EH (cell line): ENCODE measurements around the gene PXK.
"Not testable (repeated sequence)": the region's sequence is repeated elsewhere in the genome, so short reads cannot be mapped to it uniquely, and the experiment has no call there.

Source experiments
- DNase-seq: peaks from one replicate; pipeline ENCODE4 v3.0.0-alpha.2; 2015; ENCODE audit warnings: low read depth

PXK gene

GRCh38 chr3:58332575-58333188 lies at the start of gene PXK:
Gene PXK, plus strand, starts transcription at chr3:58332892. Its CDS starts 97 bp downstream, at chr3:58332989.
- DNase-seq: peak; percentile 80

GRCh38 chr3:58285334-58285733 lies 47.4 kb upstream of the PXK start:
- DNase-seq: no peak

DNA sequence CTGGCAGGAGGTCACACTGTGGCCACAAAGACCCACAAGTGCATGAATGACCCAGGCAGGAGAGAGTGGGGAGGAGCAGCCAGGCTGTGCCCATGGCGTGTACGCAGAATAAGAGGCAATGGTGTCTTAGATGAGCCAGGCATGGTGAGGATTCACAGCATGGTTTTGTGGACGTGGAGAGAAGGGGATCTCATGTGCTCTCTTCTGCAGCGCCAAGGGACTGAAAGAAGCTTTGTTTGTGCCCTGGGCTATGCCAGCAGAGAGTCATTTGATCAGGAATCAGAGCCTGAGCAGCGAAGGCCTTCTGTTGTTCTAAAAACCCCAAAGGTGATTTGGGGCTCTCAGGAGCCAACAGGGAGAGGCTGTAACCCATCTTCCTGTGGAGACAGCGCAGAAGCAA lies 45.3 kb upstream of the PXK start:
- DNase-seq: no peak

DNA sequence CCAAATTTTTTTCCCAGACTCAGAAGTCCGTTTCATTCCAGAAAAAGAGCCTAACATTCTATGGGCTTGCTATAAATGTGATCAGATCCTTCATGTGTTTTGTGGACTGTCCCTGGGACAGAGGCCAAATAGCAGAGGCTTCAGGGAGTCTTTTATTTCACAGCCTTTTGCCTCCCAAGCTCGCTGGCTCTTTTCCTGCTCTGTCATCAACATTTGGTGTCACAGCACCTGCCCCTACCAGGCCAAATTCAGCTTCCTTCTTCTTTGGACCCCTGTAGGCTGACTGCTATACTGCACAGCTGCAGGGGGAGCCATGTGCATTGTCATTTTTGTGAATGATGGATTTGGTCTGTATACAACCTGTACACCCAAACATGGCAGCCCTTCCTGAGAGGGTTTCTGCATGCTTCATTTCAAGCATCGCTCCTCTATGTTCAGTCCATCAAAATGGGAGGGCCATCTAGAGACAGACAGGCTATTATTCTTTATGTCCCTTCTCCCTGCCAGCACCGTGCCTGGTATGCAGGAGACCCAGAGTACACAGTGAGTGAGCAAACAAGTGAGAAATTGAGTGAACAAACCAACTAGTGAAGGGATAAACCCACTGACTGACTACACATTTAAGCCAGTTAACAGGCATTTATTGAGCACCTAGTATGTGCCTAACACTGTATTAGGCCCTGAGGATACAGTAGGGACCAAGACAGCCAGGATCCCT lies 44.5 kb upstream of the PXK start:
- no peak for DNase-seq

DNA sequence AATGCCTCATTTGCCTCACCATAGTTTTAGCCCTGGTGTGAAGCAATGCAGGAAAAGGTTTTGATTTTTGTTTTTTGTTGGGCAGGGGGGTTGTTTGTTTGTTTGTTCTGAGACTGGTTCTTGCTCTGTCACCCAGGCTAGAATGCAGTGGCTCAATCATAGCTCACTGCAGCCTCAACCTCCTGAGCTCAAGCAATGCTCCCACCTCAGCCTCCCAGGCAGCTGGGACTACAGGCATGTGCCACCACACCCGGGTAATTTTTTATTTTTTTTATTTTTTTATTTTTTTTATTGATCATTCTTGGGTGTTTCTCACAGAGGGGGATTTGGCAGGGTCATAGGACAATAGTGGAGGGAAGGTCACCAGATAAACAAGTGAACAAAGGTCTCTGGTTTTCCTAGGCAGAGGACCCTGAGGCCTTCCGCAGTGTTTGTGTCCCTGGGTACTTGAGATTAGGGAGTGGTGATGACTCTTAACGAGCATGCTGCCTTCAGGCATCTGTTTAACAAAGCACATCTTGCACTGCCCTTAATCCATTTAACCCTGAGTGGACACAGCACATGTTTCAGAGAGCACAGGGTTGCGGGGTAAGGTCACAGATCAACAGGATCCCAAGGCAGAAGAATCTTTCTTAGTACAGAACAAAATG lies 43.6 kb upstream of the PXK start:
- not testable (repeated sequence) for DNase-seq

GRCh38 chr3:58290446-58290845 lies 42.2 kb upstream of the PXK start:
- not testable (repeated sequence) for DNase-seq

GRCh38 chr3:58291671-58292338 lies 40.9 kb upstream of the PXK start:
- DNase-seq: no peak

DNA sequence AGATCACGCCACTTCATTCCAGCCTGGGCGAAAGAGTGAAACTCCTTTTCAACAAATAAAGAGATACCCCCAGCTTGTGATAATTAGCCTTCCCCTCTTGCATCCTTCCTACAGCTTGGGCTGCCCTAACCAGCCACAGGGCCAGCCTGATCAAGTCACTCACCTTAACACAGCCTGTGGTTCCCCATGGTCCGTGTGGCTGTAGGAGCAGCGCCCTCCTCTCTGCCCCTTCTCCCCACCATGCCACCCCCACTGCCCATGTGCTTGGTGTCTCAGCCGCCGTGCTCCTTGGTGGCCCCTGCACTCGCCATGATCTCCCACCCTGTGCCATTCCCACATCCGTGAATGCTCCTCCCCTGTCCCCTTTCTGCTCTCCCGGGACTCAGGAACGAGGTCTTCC lies 39.8 kb upstream of the PXK start:
- DNase-seq: no peak

DNA sequence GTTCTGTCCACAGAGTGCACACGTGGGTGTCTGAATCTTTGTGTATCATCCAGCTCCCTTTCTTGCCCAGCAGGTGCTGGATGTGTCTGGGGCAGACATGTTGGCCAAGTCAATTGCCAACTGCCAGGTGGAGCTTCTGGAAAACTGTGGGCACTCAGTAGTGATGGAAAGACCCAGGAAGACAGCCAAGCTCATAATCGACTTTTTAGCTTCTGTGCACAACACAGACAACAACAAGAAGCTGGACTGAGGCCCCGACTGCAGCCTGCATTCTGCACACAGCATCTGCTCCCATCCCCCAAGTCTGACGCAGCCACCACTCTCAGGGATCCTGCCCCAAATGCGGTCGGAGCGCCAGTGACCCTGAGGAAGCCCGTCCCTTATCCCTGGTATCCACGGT lies 39.2 kb upstream of the PXK start:
- no peak for DNase-seq

DNA sequence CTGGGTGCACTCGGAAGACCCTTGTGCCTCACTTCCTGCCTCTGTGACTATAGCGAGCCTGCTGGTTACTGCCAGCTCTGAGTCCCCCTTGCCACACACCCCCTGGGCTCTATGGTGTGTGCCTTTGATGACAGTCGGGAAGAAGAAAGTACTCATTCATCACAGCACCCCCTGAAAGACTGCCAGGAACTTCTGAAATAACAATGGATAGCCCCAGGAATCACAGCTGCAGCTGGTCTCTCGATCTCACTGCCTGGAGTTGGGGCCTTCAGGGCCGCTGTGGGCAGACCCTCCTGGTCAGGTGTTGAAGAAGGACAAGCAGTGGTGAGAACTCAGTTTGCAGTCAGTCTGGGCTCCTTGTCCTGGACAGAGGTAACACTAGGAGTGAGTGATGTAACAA lies 36.4 kb upstream of the PXK start:
- no peak for DNase-seq

DNA sequence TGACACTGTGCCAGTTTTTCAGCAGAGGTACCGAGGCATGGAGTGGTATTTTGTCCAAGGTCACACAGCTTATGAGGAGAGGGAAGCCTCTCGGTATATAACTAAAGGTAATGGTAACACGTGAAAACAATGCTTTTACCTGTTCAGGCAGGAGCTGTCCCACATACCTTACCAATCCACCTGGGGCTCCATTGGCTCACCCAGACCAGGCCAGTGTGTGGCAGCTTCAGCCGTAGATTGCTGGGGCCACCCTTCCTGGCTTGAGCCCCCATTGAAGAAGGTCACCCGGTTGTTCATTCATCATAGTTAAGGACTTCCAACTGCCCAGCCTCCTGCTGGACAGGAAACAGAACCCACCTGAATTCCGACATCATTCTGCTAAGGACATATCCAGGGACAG lies 35.8 kb upstream of the PXK start:
- DNase-seq: no peak

GRCh38 chr3:58298190-58298589 lies 34.5 kb upstream of the PXK start:
- DNase-seq: no peak

GRCh38 chr3:58299075-58299474 lies 33.6 kb upstream of the PXK start:
- no peak for DNase-seq

DNA sequence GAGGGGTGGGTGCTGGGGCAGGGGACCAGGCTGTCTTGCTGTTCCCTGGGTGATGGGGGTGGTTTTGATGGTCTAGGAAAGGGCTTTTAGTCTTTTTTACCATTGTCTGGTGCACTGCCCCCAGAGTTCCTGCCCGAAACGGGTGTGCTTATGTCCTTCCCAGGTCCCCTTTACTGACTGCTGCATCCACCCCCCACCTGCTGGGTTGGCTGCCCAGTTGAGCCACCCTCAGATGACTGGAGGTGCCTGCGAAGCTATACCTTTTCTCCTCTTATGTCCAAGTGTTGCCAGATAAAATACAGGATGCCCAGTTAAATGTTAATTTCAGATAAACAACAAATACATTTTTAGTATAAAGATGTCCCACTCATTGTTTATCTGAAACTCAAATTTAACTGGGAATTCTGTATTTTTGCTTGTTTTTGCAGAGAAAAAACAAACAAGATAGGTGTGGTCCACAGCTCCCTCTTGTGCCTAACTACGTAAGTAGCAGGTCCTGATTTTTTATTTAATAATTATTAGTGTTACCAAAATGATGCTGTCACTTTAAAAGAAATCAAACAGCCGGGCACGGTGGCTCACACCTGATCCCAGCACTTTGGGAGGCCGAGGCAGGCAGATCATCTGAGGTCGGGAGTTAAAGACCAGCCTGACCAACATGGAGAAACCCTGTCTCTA lies 32.7 kb upstream of the PXK start:
- peak; percentile 52 for DNase-seq

DNA sequence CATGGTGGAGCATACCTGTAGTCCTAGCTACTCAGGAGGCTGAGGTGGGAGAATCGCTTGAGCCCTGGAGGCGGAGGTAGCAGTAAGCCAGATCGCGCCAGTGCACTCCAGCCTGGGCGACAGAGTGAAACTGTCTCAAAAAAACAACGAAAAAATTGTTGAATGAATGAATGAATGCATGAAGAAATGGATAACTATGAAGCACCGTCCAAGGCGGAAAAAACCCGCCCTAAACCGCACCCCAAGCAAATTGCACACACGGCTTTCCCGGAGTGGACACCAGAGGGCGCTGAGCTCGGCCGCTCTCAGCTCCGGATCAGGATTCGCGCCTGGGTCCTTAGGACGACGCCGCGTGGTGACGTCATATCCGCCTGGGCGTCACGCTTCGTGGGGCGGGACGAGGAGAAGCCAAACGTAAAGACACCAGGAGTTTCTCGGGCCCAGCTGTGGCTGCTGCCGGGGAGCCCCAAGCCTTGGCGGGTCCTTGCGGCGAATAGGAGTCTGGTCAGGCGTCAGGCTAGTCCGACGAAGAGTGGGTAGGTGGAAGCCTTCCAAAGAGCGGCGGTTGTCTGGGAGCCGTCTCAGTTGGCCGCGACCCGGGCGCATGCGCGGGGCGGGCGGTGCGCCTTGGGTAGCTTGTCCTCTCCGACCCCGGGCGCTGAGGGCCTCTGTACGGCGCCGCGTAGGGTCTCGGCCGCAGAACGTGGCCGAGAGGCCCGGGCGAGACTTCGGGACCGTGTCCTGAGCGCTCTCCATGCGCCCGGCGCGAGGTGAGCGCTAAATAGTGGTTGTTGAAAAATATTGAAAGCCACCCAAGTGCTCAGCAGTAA lies 26.6 kb upstream of the PXK start, which contains the start of the genes HTD2 and RPP14:
HTD2 (plus strand) TSS at position 639 of the 830 bp plus-strand sequence. CDS start 11,094 bp downstream, outside the sequence.
RPP14 (plus strand) TSS at position 364 of the 830 bp plus-strand sequence. CDS start 4,085 bp downstream, outside the sequence.
- DNase-seq: peak; percentile 96

GRCh38 chr3:58307639-58308215 lies 25.0 kb upstream of the PXK start:
- peak; percentile 63 for DNase-seq

GRCh38 chr3:58308728-58309127 lies 24.0 kb upstream of the PXK start:
- DNase-seq: peak; percentile 19

DNA sequence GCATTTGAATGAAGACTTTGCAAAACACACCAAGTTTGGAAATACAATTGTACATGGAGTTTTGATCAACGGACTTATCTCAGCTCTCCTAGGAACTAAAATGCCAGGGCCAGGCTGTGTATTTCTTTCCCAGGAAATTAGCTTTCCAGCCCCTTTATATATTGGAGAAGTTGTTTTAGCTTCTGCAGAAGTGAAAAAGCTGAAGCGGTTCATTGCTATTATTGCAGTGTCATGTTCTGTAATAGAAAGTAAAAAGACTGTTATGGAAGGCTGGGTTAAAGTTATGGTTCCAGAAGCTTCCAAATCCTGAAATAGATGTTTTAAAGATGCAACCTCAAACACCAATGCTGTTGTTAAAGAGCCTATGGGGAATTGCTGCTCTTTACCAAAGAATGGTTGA lies 14.9 kb upstream of the PXK start:
- no peak for DNase-seq

DNA sequence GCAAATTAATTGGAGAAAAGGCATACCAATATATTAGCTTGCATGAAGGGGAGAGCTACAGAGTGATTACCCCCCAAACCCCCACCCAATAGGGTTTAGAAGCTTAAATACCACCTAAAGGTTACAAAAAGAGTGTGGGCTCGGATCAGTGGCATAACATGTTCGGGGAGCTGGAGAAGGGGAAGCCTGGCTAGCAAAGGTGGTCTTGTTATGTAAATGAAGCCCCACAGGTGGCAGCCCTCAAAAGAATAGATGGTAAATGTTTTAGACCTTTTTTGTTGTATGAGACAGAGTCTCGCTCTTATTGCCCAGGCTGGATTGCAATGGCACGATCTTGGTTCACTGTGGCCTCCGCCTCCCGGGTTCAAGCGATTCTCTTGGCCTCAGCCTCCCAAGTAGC lies 10.9 kb upstream of the PXK start:
- no peak for DNase-seq

GRCh38 chr3:58322793-58323192 lies 9.9 kb upstream of the PXK start:
- DNase-seq: no peak
